ENCODE data around the gene CBR4.

- TF ChIP-seq EZH2phosphoT487 (IDR thresholded peaks at IDR 0.05; ENCODE audit: borderline replicate concordance, low read length) (no peak), CTCF (IDR thresholded peaks at IDR 0.05; ENCODE audit: low read depth, low read length, poor library complexity, severe bottlenecking) (no peak)
These were observed 42.5 kb upstream of the CBR4 start for GRCh38 chr4:169052594-169052945.
